ENCODE results near the gene RAP1GAP2. TPM values are rescaled to one million over a fixed set of nuclear protein-coding genes. Genes with fewer than 3 reads are reported as not detected.
"Not testable (repeated sequence)": the region's sequence is repeated elsewhere in the genome, so short reads cannot be mapped to it uniquely, and the experiment has no call there.

RAP1GAP2 gene
- polyA plus RNA-seq, 1 donor from 2014 or later, result 3.9 TPM

DNA sequence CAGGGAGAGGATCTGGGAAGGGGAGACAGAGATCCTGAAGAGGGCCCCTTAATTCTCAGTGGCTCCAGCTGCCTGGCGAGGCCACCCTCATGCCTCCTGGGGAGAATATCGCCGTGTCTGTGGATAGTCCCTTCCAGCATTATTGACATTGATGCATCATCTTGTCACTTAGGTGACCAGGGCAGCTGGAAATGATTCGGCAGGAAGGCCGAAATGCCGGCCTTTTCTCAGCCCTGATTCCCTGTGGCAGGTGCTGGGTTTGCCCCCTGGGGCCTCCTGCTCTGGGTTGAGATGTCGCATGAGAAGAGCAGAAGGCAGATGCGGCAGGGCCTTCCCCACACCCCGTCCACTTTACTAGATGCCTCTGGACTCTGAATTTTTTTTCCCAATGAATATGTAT, 89.5 kb downstream of the RAP1GAP2 start:
- Mint-ChIP-seq H3K27ac (no peak overlapping the region), H3K36me3 (peaks cover 15% of the 10 kb centered on the region), H3K9me3 (peaks cover 0 to 4% (median 0%) of the 10 kb centered on the region in 3 donors), H3K27me3 (peaks cover 5% of the 10 kb centered on the region), H3K4me3 (no peak overlapping the region), H3K4me1 (peaks cover 6 to 18% (median 7%) of the 10 kb centered on the region in 3 donors)

- Mint-ChIP-seq H3K4me1 (peaks cover 6 to 16% (median 7%) of the 10 kb centered on the region in 3 donors), H3K4me3 (no peak overlapping the region)
Measured at GRCh38 chr17:2888326-2888725, 92.1 kb downstream of the RAP1GAP2 start.

GRCh38 chr17:2889256-2889655, 93.0 kb downstream of the RAP1GAP2 start:
- H3K27me3 Mint-ChIP-seq, result no peaks in the 10 kb centered on the region
- H3K4me1 Mint-ChIP-seq, result peaks cover 6 to 13% (median 6%) of the 10 kb centered on the region in 3 donors
- peaks cover 14% of the 10 kb centered on the region for H3K36me3 Mint-ChIP-seq
- no peak overlapping the region for H3K27ac Mint-ChIP-seq
- no peaks in the 10 kb centered on the region for H3K9me3 Mint-ChIP-seq
- no peak overlapping the region for H3K4me3 Mint-ChIP-seq

More at GRCh38 chr17:2888326-2888725, 92.1 kb downstream of the RAP1GAP2 start:
- Mint-ChIP-seq H3K36me3 (peaks cover 14% of the 10 kb centered on the region), H3K27me3 (no peaks in the 10 kb centered on the region), H3K9me3 (no peaks in the 10 kb centered on the region), H3K27ac (no peak overlapping the region)

DNA sequence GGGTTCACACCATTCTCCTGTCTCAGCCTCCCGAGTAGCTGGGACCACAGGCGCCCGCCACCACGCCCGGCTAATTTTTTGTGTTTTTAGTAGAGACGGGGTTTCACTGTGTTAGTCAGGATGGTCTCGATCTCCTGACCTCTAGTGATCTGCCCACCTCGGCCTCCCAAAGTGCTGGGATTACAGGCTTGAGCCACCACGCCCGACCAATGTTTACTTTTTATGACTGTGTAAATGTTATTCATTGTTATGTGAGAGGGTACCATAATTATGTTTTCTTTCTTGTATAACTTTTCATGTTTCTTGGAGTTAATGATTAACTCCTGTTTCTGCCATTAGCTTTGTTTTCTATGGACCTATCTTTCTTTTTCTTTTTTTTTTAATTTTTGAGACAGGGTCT, 94.5 kb downstream of the RAP1GAP2 start:
- H3K9me3 Mint-ChIP-seq, H3K4me3 Mint-ChIP-seq, H3K27ac Mint-ChIP-seq, H3K27me3 Mint-ChIP-seq: not testable (repeated sequence)
- Mint-ChIP-seq H3K36me3 (peaks cover 12% of the 10 kb centered on the region), H3K4me1 (peaks cover 6 to 15% (median 7%) of the 10 kb centered on the region in 3 donors)

GRCh38 chr17:2892305-2892971, 96.2 kb downstream of the RAP1GAP2 start:
- H3K4me1 Mint-ChIP-seq, result peaks cover 6 to 15% (median 10%) of the 10 kb centered on the region in 3 donors
- H3K36me3 Mint-ChIP-seq, result peaks cover 13% of the 10 kb centered on the region
- peak overlapping the region in 1 of 4 donors; percentile 41 for H3K4me3 Mint-ChIP-seq
- peak overlapping the region in 1 of 3 donors; percentile 33 for H3K27ac Mint-ChIP-seq
- no peaks in the 10 kb centered on the region for H3K9me3 Mint-ChIP-seq
- H3K27me3 Mint-ChIP-seq, result peaks cover 1% of the 10 kb centered on the region

GRCh38 chr17:2893422-2893914, 97.2 kb downstream of the RAP1GAP2 start:
- Mint-ChIP-seq H3K27me3 (peaks cover 1% of the 10 kb centered on the region), H3K36me3 (peaks cover 10% of the 10 kb centered on the region), H3K4me1 (peaks cover under 1 to 11% (median 7%) of the 10 kb centered on the region in 3 donors), H3K9me3 (no peaks in the 10 kb centered on the region), H3K4me3 (no peak overlapping the region), H3K27ac (no peak overlapping the region)

DNA sequence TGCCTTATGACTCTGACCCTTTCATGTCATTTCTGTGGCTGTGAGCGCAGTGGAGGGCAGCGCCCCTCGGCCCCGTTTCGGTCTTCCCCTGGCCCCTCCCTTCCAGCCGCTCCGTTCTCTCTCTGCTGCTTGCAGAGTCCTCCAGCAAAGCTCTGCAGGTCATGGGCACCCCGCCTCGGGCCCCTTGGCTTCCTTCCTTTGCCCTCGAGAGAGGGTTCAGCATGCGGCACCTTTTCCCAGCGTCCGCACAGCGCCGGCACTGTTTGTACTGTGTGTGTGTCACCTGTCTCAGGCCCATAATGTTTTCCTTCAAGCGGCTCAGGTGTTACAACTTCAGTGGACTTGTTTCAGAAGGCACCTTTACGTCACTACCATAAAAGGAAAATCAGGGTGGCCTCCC, 98.5 kb downstream of the RAP1GAP2 start:
- Mint-ChIP-seq H3K36me3 (peaks cover 12% of the 10 kb centered on the region), H3K4me1 (peaks cover 0 to 11% (median 8%) of the 10 kb centered on the region in 3 donors), H3K27me3 (peaks cover 1% of the 10 kb centered on the region), H3K27ac (peak overlapping the region in 1 of 3 donors; percentile 61), H3K4me3 (no peak overlapping the region), H3K9me3 (no peaks in the 10 kb centered on the region)

DNA sequence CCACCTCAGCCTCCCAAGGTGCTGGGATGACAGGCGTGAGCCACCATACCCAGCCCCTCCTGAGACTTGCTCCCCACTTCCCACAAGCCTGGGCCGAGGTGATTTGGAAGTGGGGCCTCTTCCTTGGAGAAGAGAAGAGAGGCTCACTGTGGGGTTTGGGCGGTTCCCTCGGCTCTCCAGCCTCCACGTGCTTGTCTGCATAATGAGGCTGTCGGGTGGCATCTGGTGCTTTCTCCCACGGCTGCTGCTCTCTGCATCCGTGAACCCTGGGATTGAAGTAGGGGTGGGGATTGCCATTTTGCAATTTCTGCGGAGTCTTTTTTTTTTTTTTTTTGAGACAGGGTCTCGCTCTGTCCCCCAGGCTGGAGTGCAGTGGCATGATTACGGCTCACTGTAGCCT, 101.4 kb downstream of the RAP1GAP2 start:
- Mint-ChIP-seq H3K4me1 (peaks cover 0 to 8% (median 7%) of the 10 kb centered on the region in 3 donors), H3K9me3 (no peaks in the 10 kb centered on the region), H3K4me3 (no peak overlapping the region), H3K36me3 (peaks cover 10% of the 10 kb centered on the region), H3K27ac (no peak overlapping the region), H3K27me3 (peaks cover 1% of the 10 kb centered on the region)

- Mint-ChIP-seq H3K27ac (no peak overlapping the region), H3K9me3 (no peaks in the 10 kb centered on the region), H3K4me1 (peaks cover 0 to 10% (median 5%) of the 10 kb centered on the region in 3 donors), H3K36me3 (peaks cover 10% of the 10 kb centered on the region), H3K27me3 (peaks cover 1% of the 10 kb centered on the region), H3K4me3 (no peak overlapping the region)
Measured at GRCh38 chr17:2898255-2898926, 102.2 kb downstream of the RAP1GAP2 start.

- Mint-ChIP-seq H3K36me3 (peaks cover 10% of the 10 kb centered on the region), H3K4me3 (no peak overlapping the region), H3K27ac (no peak overlapping the region), H3K9me3 (no peaks in the 10 kb centered on the region), H3K4me1 (peaks cover 0 to 11% (median 2%) of the 10 kb centered on the region in 3 donors), H3K27me3 (peaks cover 1% of the 10 kb centered on the region)
Measured at GRCh38 chr17:2899906-2900305, 103.7 kb downstream of the RAP1GAP2 start.

DNA sequence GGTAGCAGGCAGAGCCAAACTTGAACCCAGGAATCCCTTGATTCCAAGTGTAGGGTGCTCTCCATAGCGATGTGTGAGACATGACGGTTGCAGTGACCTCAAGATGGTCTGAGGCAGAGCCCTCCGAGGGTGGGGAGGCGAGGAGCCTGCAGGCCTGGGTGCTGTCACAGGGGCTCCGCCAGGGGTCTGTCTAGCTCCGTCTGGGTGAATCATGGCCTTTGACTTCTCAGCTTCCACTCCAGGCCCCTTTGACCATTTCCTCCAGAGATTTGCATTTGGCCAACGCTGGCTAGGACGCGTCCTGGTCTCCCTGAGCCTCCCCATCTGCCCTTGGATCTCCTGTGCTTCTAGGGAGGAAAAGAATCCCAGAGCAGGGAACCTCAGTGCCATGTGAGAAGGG, 104.6 kb downstream of the RAP1GAP2 start:
- Mint-ChIP-seq H3K27ac (no peak overlapping the region), H3K4me1 (peaks cover 0 to 9% (median 2%) of the 10 kb centered on the region in 3 donors), H3K27me3 (peaks cover under 1% of the 10 kb centered on the region), H3K4me3 (no peak overlapping the region), H3K36me3 (peaks cover 12% of the 10 kb centered on the region), H3K9me3 (peaks cover 0 to 2% (median 0%) of the 10 kb centered on the region in 3 donors)

DNA sequence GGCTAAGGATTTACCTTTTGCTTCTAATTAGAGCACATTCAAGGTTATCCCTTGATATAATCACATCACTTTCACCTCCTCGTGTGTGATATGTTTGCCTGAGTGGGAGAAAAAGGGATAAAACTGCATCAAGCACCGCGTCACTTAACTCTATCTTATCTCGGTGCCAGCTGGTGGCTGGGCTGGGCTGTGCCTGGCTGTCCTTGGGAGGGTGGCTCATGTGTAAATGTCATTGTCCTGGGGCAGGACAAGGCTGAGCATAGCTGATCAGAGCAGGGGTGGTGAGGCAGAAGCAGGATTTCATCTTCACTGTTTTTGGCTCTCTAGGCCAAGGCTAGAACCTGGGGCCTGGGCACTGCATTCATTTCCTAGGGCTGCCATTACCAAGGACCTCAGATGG, 105.3 kb downstream of the RAP1GAP2 start:
- Mint-ChIP-seq H3K27ac (no peak overlapping the region), H3K4me3 (no peak overlapping the region), H3K9me3 (peaks cover 0 to 2% (median 0%) of the 10 kb centered on the region in 3 donors), H3K4me1 (peaks cover 0 to 7% (median 2%) of the 10 kb centered on the region in 3 donors), H3K36me3 (peaks cover 15% of the 10 kb centered on the region), H3K27me3 (no peaks in the 10 kb centered on the region)

DNA sequence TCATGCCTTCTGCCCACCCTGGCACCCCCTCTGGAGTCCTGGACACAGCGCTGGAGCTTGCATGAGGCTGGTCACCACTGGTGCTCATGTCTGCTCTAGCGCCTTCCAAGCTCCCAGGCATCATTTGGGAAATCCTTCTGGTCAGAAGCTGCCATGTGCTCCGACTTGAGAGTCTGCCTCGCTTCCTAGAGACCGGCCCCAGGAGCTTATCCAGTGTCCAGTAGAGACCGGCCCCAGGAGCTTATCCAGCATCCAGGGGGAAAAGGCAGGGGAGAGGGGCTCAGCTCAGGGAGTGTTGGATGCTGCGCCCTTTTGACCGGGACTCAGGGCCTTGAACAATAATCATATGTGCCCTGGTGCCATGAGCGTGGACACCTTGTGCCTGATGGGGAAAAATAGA, 106.3 kb downstream of the RAP1GAP2 start:
- Mint-ChIP-seq H3K27ac (no peak overlapping the region), H3K9me3 (peaks cover 0 to 3% (median 2%) of the 10 kb centered on the region in 3 donors), H3K27me3 (peaks cover 1% of the 10 kb centered on the region), H3K36me3 (peaks cover 21% of the 10 kb centered on the region), H3K4me3 (no peak overlapping the region), H3K4me1 (peaks cover 0 to 7% (median 2%) of the 10 kb centered on the region in 3 donors)

- Mint-ChIP-seq H3K4me1 (peaks cover 2 to 8% (median 4%) of the 10 kb centered on the region in 3 donors), H3K27ac (no peak overlapping the region), H3K36me3 (peaks cover 26% of the 10 kb centered on the region), H3K27me3 (peaks cover 1% of the 10 kb centered on the region), H3K9me3 (peaks cover 0 to 3% (median 2%) of the 10 kb centered on the region in 3 donors), H3K4me3 (no peak overlapping the region)
Measured at GRCh38 chr17:2903193-2903974, 107.1 kb downstream of the RAP1GAP2 start.

DNA sequence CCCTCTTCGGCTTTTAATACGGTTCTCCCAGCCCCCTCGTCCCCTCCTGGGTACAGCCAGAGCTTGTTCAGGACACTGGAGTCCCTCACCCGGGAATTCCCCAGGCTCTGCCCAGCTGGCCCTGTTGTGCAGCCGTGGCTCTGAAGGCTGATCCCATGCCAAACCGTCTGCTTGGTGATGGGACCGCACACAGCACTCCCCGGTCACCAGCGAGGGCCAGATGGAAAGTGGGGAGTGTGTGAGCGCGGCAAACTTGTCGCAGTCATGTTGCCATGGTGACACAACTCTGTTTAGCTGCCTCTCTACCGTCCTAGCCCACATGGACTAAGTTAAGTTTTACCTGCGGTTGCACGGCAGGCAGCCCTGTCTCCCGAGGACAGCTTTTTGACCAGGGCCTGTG, 107.9 kb downstream of the RAP1GAP2 start:
- peaks cover 1% of the 10 kb centered on the region for H3K27me3 Mint-ChIP-seq
- peaks cover 0 to 3% (median 2%) of the 10 kb centered on the region in 3 donors for H3K9me3 Mint-ChIP-seq
- peaks cover 24% of the 10 kb centered on the region for H3K36me3 Mint-ChIP-seq
- H3K4me3 Mint-ChIP-seq, result no peak overlapping the region
- H3K27ac Mint-ChIP-seq, result peak overlapping the region in 1 of 3 donors; percentile 46
- peaks cover under 1 to 7% (median 5%) of the 10 kb centered on the region in 3 donors for H3K4me1 Mint-ChIP-seq
